GM19023 (cell line): Measurements from ENCODE around the gene DPM1.
"Not testable (repeated sequence)": the region's sequence is repeated elsewhere in the genome, so short reads cannot be mapped to it uniquely, and the experiment has no call there.

Source experiments
- ATAC-seq: cut with Tn5 transposase; IDR thresholded peaks from one replicate; pipeline ENCODE4 v1.9.1; 2021; ENCODE audit warnings: mild to moderate bottlenecking, moderate library complexity; ENCODE audit not compliant: unreplicated experiment

The DPM1 gene

DNA sequence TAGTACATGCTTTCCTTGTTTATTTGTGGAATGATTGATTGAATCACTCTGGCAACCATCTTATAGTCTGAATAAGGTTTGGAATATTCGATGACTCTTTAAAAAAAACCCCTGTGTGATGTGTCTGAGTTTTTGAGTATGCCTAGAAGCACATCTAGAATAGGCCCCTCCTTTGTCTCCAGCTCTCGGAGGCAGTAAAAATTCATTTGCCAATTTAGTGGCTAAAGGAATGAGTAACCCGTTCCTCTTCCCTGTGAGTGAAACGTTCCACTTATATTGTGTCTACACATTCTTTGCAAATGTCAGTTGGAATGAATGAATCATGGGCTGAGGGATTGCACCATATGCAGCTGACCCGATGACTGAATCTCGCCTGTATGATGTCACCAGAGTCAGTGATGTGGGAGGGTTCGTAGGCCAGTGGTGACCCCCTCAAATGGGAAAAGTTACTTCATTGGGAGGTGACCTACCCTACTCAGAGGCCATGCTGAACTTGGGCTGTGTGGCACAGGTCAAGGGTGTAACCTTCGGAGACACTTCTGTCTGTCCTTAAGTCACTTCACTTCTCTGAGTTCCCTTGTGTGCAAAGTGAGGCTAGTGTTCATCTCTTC lies 21.8 kb upstream of the DPM1 start:
- no peak for ATAC-seq

DNA sequence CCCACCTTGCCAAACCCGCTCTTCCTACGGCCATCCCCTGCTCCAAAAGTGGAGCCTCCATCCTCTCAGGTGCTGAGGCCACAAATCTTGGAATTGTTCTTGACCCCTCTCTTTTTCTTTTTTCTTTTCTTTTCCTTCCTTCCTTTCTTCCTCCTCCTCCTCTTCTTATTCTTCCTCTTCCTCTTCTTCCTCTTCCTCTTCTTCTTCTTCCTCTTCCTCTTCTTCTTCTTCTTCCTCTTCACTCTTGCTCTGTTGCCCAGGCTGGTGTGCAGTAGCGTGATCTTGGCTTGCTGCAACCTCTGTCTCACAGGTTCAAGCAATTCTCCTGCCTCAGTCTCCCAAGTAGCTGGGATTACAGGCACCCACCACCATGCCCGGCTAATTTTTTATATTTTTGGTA lies 20.2 kb upstream of the DPM1 start:
- not testable (repeated sequence) for ATAC-seq

DNA sequence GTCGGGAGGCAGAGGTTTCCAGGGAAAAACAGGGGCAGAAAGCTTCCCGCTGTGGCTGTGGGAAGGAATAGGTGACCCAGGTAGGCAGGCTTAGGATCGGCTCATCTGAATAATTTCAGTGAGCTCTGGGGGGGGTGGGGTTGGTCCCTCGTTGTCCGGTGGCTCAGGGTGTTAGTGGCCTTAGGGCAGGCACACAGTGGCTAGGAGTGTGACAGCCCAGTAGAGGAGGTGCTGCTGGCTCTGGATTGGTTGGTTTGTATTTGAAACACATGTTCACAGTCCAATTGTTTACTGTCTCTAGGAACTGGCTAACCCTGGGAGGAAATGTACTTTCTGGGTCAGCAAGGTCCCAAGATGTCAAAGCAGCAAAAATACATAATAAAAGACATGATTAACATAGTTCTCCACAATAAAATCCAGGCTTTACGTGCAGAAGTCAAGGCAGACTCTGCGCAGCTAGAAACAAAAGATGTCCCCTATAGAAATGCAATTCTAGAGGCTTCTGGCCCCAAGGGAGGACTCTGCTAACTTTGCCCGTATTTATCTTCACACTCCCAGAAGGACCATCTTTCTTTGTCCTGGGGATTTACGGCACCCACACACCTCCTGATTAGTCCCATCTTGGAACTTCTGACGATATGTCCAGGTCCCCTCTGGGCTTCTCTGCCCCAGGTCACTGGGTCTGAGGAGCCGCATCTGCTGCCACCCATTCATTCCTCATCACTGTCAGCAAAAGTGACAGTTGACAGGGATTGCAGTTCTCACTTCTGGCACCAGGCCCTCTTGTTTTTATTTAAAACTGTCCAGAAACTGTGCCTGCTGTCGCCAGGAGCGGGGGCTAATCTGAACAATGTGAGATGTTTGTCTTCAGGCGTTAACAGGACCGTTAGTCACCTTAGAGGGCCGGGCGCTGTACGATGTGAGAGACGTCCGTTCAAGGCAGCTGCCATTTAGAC lies 19.0 kb upstream of the DPM1 start:
- ATAC-seq, result no peak

DNA sequence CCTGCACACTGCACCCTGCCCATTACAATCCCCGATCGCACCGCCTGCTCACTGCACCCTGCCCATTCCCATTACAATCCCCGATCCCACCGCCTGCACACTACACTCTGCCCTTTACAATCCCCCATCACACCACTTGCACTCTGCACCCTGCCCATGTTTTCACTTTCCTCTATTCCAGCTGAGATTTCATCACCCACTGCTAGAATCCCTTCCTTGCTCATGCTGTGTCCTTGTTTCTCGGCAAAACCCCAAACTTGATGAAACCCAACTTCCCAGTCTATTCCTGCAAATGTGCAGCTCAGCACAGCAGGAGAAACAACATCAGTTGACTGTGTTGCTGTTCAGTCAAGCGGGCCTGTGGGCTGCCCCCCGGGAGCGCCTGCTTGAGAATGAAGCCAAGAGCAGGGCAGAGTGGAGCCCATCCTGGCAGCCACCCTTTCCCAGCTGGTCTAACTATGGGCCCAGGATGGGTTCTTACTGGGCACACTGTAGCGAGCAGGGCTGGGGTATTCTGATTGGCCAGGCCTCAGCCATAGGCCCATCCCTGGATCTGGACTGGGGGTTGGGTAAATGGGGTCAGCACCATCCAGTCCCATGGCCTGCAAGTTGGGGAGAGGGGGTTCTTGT lies 17.5 kb upstream of the DPM1 start:
- no peak for ATAC-seq

- no peak for ATAC-seq
These were observed 11.6 kb upstream of the DPM1 start for GRCh38 chr20:50969912-50970311.

DNA sequence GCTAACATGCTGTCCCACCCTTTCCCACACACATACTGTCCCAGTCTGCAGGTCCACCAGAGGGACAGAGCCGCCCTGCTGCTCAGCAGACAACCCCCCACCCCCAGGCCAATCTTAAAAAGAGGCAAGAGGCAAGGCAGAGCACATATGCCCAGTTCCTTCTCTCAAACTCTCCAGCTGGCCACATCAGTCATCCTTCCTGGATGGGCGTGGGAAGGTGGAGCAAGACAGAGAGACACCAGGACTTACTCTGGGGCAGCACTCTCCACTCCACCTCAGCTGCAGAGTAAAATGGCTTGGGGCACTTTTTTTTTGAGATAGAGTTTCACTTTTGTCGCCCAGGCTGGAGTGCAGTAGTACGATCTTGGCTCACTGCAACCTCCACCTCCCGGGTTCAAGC lies 11.1 kb upstream of the DPM1 start:
- ATAC-seq, result no peak

- no peak for ATAC-seq
These were observed 10.0 kb upstream of the DPM1 start for GRCh38 chr20:50968289-50968688.

DNA sequence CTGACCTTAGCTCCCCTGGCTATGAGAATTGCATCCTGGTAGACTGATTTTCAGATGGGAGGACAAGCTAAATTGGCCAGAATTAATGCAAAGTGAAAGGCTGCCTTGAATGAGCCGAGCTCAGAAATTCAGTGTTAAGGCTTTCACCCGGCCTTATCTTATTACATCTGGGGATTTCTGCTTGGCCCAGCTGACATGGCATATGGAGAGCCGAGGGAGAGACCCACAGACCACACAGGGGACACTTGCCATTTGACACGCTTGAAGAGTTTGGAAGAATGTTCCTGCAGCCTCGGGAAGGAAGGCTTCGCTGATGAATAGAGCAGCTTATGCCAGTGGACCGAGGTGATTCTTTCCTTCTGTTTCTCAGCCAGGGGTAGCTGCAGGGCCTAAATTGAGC lies 9.3 kb upstream of the DPM1 start:
- no peak for ATAC-seq

DNA sequence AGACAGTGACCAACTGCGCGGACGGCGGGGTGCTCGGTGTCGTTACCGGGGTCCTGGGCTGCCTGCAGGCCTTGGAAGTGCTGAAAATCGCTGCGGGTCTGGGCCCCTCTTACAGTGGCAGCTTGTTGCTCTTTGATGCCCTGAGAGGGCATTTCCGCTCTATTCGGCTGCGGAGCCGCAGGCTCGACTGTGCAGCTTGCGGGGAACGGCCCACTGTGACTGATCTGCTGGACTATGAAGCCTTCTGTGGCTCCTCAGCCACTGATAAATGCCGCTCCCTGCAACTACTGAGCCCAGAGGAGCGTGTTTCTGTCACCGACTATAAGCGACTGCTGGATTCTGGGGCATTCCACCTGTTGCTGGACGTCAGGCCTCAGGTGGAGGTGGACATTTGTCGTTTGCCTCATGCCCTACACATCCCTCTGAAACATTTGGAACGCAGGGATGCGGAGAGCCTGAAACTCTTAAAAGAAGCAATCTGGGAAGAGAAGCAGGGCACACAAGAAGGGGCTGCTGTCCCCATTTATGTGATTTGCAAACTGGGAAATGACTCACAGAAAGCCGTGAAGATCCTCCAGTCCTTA lies 1.3 kb upstream of the DPM1 start:
- ATAC-seq, result no peak

- ATAC-seq, result peak; percentile 80
These were observed 547 bp upstream of the DPM1 start, which contains the start of gene MOCS3 for GRCh38 chr20:50958615-50959542. TSS of gene MOCS3 (plus strand) at chr20:50958818. CDS start at chr20:50958843, 25 bp downstream.

DNA sequence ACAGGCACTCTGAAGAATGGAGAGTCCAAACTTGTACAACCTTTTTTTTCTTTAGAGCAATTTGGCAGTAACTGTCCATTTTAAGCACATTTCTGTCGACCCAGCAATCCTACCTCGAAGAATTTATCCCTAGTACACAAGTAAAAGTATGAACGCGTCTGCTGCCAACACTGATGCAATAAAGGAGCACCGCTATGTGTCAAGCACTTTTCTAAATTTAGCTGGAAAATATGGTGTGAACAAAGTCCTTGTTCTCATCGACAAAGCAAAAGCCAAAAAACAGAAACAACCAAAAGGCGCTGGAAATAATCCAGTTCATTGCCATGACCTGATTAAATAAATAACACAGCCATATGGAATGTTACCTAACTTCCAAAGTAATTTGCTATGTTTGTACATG lies 1.1 kb downstream of the DPM1 start:
- ATAC-seq, result no peak

GRCh38 chr20:50953821-50954220 lies 4.5 kb downstream of the DPM1 start:
- ATAC-seq, result no peak

DNA sequence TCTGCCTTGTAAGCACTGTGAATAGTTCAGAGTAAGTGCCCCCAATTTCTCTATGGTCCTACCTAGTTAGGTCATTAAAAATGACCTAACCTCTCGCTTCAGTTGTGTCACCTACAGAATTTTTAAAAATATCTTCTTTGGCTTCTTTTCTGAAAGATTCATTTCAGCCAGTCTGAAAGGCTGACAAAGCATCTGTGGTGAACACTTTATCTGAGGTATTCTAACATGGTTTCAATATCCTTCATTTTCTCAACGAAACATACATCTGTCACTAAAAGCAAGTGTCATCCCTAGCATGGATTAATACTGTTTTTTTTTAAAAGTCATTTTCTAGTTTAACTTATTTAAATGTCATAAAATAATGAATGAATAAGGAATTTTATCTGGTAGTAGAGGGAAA lies 5.1 kb downstream of the DPM1 start:
- no peak for ATAC-seq

DNA sequence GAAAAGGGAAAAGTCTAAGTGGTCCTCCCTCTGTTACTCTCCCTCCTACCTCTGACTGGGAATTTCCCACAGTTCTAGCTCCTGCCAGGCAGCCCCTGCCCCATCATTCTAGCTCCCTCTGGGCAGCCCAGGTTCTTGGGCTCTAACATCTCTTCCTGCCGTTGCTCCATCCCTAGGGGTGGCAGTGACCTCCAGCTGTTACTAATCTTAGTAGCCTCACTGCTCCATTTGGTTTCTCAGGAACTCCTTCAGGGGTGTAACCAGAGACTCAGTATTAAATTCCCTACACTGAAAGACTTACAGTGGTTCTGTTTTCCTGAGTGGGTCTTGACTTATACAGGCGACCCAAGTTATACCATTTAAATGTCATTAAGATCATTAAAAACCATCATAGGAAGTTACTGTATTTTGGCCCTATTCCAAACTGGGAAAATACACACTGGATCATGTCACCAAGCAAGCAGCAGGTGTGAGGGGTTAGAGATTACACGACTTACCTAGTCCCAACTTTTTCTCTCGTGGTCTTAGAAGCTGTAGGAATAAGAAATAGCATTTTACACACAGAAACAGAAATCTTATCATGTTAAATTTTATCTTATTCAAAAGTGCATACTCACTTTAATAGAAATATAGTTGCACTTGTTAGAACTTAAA lies 10.1 kb downstream of the DPM1 start:
- ATAC-seq, result no peak

- ATAC-seq, result no peak
These were observed 15.3 kb downstream of the DPM1 start for GRCh38 chr20:50943069-50943468.

GRCh38 chr20:50933589-50933988 lies 24.7 kb downstream of the DPM1 start:
- no peak for ATAC-seq

DNA sequence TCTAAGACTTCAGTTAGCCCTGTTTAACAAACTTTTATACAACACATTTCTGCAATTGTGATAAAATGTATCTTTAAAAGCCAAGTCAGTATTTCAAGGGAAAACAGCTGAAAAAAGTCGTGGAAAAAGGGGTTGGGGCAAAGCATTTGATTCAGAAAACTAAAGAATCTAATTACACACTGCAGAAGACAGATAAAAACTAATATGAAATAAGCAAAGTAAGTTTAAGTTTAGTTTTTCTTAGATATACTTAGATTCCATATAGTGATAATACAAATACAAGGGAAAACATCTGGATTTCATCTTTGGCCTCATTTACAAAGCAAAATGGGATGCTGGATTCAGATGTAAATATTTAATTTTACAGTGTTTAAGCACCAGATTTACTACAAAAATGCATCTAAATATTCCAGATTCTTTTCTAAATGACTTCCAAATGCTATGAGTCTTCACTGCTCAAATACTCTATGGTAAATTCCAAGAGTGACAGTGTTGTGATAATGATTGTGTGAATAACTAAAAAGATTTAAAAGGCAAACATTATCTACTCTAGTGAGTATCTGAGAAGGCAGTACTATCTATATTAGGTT lies 25.5 kb downstream of the DPM1 start:
- ATAC-seq, result no peak

GRCh38 chr20:50932016-50932485 lies 26.3 kb downstream of the DPM1 start:
- no peak for ATAC-seq

- ATAC-seq, result peak; percentile 60
These were observed 26.9 kb downstream of the DPM1 start, which contains the start of gene ADNP for GRCh38 chr20:50931306-50932015. TSS of gene ADNP (minus strand) at chr20:50931437. CDS start at chr20:50903996, 27,441 bp downstream.
